Upper lobe of left lung (tissue), 6 donors: ENCODE data around the gene MRM3. TPM values are rescaled to one million over a fixed set of nuclear protein-coding genes. Genes with fewer than 3 reads are reported as not detected.
A peak's percentile ranks its signal among the peaks of the same experiment; 100 is the strongest.

Experiments
- ATAC-seq, 2 donors: fragments of 200-7000 bp; cut with Tn5 transposase; one replicate each; pipeline ENCODE4 v1.9.1; 2022; ENCODE audit warnings: mild to moderate bottlenecking in 2 of 2, moderate library complexity in 2 of 2; ENCODE audit not compliant: low FRiP score in 2 of 2
- DNase-seq, 2 donors: peaks; one replicate each; pipeline ENCODE4 v3.0.0-alpha.2; 2019 to 2020
- H3K27ac ChIP-seq, 4 donors: fragments of 200-600 bp; sonication (generic); one replicate each; pipeline ENCODE4 v1.5.1; 2016 to 2019
- H3K27me3 ChIP-seq, 4 donors: fragments of 200-600 bp; sonication (generic); one replicate each; pipeline ENCODE4 v1.5.1; 2017 to 2019
- H3K36me3 ChIP-seq, 4 donors: fragments of 200-600 bp; sonication (generic); one replicate each; pipeline ENCODE4 v1.5.1; 2016 to 2019
- H3K4me1 ChIP-seq, 4 donors: fragments of 200-600 bp; sonication (generic); one replicate each; pipeline ENCODE4 v1.5.1; 2018 to 2019
- H3K4me3 ChIP-seq, 4 donors: fragments of 200-600 bp; sonication (generic); one replicate each; pipeline ENCODE4 v1.5.1; 2017 to 2019; ENCODE audit warnings: mild to moderate bottlenecking in 2 of 4, moderate library complexity in 1 of 4
- H3K9me3 ChIP-seq, 4 donors: fragments of 200-600 bp; sonication (generic); one replicate each; pipeline ENCODE4 v1.5.1; 2018 to 2019
- CTCF ChIP-seq, 6 experiments: fragments of 450-650 bp in 4 of 6; fragments of 200-600 bp in 2 of 6; sonication (generic) in 2 of 6; IDR thresholded peaks; one replicate each; pipeline ENCODE4 v1.5.1; 2016 to 2019; ENCODE audit warnings: antibody characterized with exemption in 6 of 6
- EP300 ChIP-seq, 4 donors: sonication (generic); formaldehyde crosslinking; IDR thresholded peaks; one replicate each; pipeline ENCODE4 v1.5.1; 2017; ENCODE audit warnings: antibody characterized with exemption in 4 of 4, control low read depth in 2 of 4
- POLR2A ChIP-seq, 4 donors: fragments of 450-650 bp; IDR thresholded peaks; one replicate each; pipeline ENCODE4 v1.5.1; 2016 to 2017; ENCODE audit warnings: antibody characterized with exemption in 4 of 4, mild to moderate bottlenecking in 2 of 4
- POLR2AphosphoS5 ChIP-seq, 2 donors: sonication (generic); formaldehyde crosslinking; IDR thresholded peaks; one replicate each; pipeline ENCODE4 v1.5.1; 2017; ENCODE audit warnings: antibody characterized with exemption in 2 of 2
- WGBS, 2 donors: methylation state at CpG; one replicate each; pipeline ENCODE4 v1.1.5; 2017 to 2018; 5-methylcytosine and 5-hydroxymethylcytosine counted together
- total RNA-seq, 6 donors: library from RNA; depleted of rRNA in 4 of 6; stranded (reverse); fragments of >200 nt in 4 of 6; gene quantifications; one replicate each; pipeline versions ENCODE4 v1.1.0 to v1.2.1, GENCODE V29; 2016 to 2021
- donor health status: DM: no; HTN: no; CAD: no; lungs with moderate emphysema.
- donor health status: DM: no; HTN: yes; CAD: no; lungs with severe emphysema.

The MRM3 gene
- total RNA-seq, 6 donors from 2014 or later = 9.8 to 17.8 (median 13.2) TPM

- DNase-seq (peak in 1 of 2 donors; percentile 47), ATAC-seq (peak in 1 of 2 donors; percentile 73)
- H3K27me3 ChIP-seq = no peaks in the 10 kb centered on the region
- WGBS, 2 donors = 65 to 73% methylated on average over 14 to 18 of the region's 18 CpGs
- no peaks in the 10 kb centered on the region for H3K4me1 ChIP-seq
- no peak overlapping the region for H3K27ac ChIP-seq
- no peak for TF ChIP-seq POLR2A (IDR thresholded peaks at IDR 0.05)
- no peak for TF ChIP-seq POLR2AphosphoS5 (IDR thresholded peaks at IDR 0.05)
- no peak for TF ChIP-seq EP300 (IDR thresholded peaks at IDR 0.05)
- TF ChIP-seq CTCF (IDR thresholded peaks at IDR 0.05) = no peak
- no peaks in the 10 kb centered on the region for H3K9me3 ChIP-seq
- peaks cover 4 to 65% (median 25%) of the 10 kb centered on the region in 4 donors for H3K36me3 ChIP-seq
- H3K4me3 ChIP-seq = no peak overlapping the region
These were observed 41.7 kb upstream of the MRM3 start for GRCh38 chr17:740240-741017.

GRCh38 chr17:742147-742793 is 39.9 kb upstream of the MRM3 start:
- TF ChIP-seq CTCF (IDR thresholded peaks at IDR 0.05) (no peak), POLR2A (IDR thresholded peaks at IDR 0.05) (no peak), POLR2AphosphoS5 (IDR thresholded peaks at IDR 0.05) (no peak), EP300 (IDR thresholded peaks at IDR 0.05) (no peak)
- DNase-seq = peak in 1 of 2 donors; percentile 42
- no peak for ATAC-seq
- Histone ChIP-seq H3K36me3 (peaks cover 14 to 83% (median 41%) of the 10 kb centered on the region in 4 donors), H3K4me1 (no peaks in the 10 kb centered on the region), H3K9me3 (no peaks in the 10 kb centered on the region), H3K27me3 (no peaks in the 10 kb centered on the region), H3K27ac (no peak overlapping the region), H3K4me3 (no peak overlapping the region)
- WGBS, 2 donors = 93 to 96% methylated on average over 11 of the region's 11 CpGs

- no peak for ATAC-seq
- no peak for DNase-seq
- Histone ChIP-seq H3K4me1 (no peaks in the 10 kb centered on the region), H3K4me3 (no peak overlapping the region), H3K27me3 (no peaks in the 10 kb centered on the region), H3K36me3 (peaks cover 17 to 91% (median 45%) of the 10 kb centered on the region in 4 donors), H3K9me3 (no peaks in the 10 kb centered on the region), H3K27ac (no peak overlapping the region)
- TF ChIP-seq POLR2AphosphoS5 (IDR thresholded peaks at IDR 0.05) = no peak
- TF ChIP-seq POLR2A (IDR thresholded peaks at IDR 0.05) = no peak
- WGBS, 2 donors = 95 to 99% methylated on average over 4 of the region's 4 CpGs
These were observed 39.0 kb upstream of the MRM3 start for GRCh38 chr17:743139-743538.

GRCh38 chr17:744937-745336 is 37.2 kb upstream of the MRM3 start:
- H3K36me3 ChIP-seq = peaks cover 17 to 80% (median 45%) of the 10 kb centered on the region in 4 donors
- H3K4me3 ChIP-seq = no peak overlapping the region
- ATAC-seq = no peak
- no peaks in the 10 kb centered on the region for H3K9me3 ChIP-seq
- no peaks in the 10 kb centered on the region for H3K4me1 ChIP-seq
- TF ChIP-seq POLR2AphosphoS5 (IDR thresholded peaks at IDR 0.05) = no peak
- no peak for TF ChIP-seq POLR2A (IDR thresholded peaks at IDR 0.05)
- TF ChIP-seq CTCF (IDR thresholded peaks at IDR 0.05) = no peak
- no peak for TF ChIP-seq EP300 (IDR thresholded peaks at IDR 0.05)
- no peak for DNase-seq
- no peaks in the 10 kb centered on the region for H3K27me3 ChIP-seq
- no peak overlapping the region for H3K27ac ChIP-seq
- WGBS, 2 donors = 85 to 86% methylated on average over 9 of the region's 9 CpGs

- ATAC-seq = peak in 1 of 2 donors; percentile 25
- DNase-seq = peak in 1 of 2 donors; percentile 49
- peaks cover 17 to 75% (median 45%) of the 10 kb centered on the region in 4 donors for H3K36me3 ChIP-seq
- H3K4me3 ChIP-seq = no peak overlapping the region
- H3K27me3 ChIP-seq = no peaks in the 10 kb centered on the region
- WGBS, 2 donors = 74 to 83% methylated on average over 7 to 11 of the region's 11 CpGs
- TF ChIP-seq EP300 (IDR thresholded peaks at IDR 0.05) (no peak), POLR2A (IDR thresholded peaks at IDR 0.05) (no peak), POLR2AphosphoS5 (IDR thresholded peaks at IDR 0.05) (no peak), CTCF (IDR thresholded peaks at IDR 0.05) (no peak)
- no peaks in the 10 kb centered on the region for H3K9me3 ChIP-seq
- peaks cover 0 to 4% (median 3%) of the 10 kb centered on the region in 4 donors for H3K4me1 ChIP-seq
- H3K27ac ChIP-seq = no peak overlapping the region
These were observed 36.7 kb upstream of the MRM3 start for GRCh38 chr17:745406-745805.
